ENCODE data around the gene GNG2. TPM values are rescaled to one million over a fixed set of nuclear protein-coding genes. Genes with fewer than 3 reads are reported as not detected.

GNG2 gene
- total RNA-seq, 2 experiments from 2014 or later, result 247 to 253 TPM

DNA sequence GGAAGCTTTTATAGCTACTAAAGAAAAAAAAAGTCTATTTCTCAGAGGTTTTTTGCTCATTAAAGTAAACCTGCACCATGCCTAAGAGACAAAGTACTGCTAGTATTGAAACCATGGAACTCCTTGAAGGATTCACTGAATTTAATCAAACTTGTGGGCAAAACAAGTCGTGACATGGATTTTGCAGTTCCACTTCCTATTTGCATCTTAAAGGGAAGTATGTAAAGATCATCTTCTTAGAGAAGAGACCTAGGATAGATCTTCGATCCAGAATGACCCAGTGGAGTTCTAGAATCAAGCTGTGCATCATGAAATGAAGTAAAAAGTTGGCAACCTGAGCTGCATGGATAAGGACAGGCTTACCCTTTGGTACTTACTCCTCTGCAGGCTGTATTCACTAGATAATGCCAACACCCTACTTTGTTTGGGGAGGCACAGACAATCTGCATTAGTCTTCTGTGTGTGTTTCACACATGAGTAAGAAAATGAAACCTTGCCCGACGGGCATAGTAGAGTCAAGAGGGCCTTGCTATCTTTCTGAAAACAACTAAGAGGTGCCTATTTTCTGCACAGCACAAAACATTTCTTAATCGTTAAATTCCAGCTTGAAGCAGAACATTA is 1.9 kb downstream of the GNG2 start:
- H3K4me3 Mint-ChIP-seq, result peak overlapping the region; percentile 97
- H3K36me3 Mint-ChIP-seq, result peaks cover 24% of the 10 kb centered on the region
- ATAC-seq (ENCODE audit: low read depth) (no peak), DNase-seq (no peak)
- POLR2A ChIA-PET, result interaction anchor here (0.9 to 11.7 kb wide), 6 partner anchors 9 to 452 kb away, joined by 3 to 257 read pairs (median 26); partner anchors contain the start of gene PTGER2
- peak overlapping the region; percentile 88 for H3K27ac Mint-ChIP-seq
- peaks cover 41% of the 10 kb centered on the region for H3K4me1 Mint-ChIP-seq
- no peaks in the 10 kb centered on the region for H3K27me3 Mint-ChIP-seq
- peaks cover 5% of the 10 kb centered on the region for H3K9me3 Mint-ChIP-seq

- no peak for ATAC-seq (ENCODE audit: low read depth)
- peak overlapping the region; percentile 97 for H3K4me3 Mint-ChIP-seq
- no peak for DNase-seq
- peaks cover 21% of the 10 kb centered on the region for H3K36me3 Mint-ChIP-seq
- peaks cover 37% of the 10 kb centered on the region for H3K4me1 Mint-ChIP-seq
- no peaks in the 10 kb centered on the region for H3K27me3 Mint-ChIP-seq
- peak overlapping the region; percentile 88 for H3K27ac Mint-ChIP-seq
- no peaks in the 10 kb centered on the region for H3K9me3 Mint-ChIP-seq
- POLR2A ChIA-PET, result interaction anchor here (0.7 to 11.7 kb wide), 6 partner anchors 9 to 452 kb away, joined by 4 to 257 read pairs (median 26); partner anchors contain the start of gene PTGER2
Observed at GRCh38 chr14:51862860-51863259, 2.4 kb downstream of the GNG2 start.

- POLR2A ChIA-PET, result interaction anchor here (11.7 kb wide), 1 partner anchor 19 kb away, joined by 257 read pairs; no protein-coding TSS in a partner anchor
- no peak overlapping the region for H3K27ac Mint-ChIP-seq
- no peaks in the 10 kb centered on the region for H3K27me3 Mint-ChIP-seq
Observed at GRCh38 chr14:51865953-51866747, 5.7 kb downstream of the GNG2 start.

DNA sequence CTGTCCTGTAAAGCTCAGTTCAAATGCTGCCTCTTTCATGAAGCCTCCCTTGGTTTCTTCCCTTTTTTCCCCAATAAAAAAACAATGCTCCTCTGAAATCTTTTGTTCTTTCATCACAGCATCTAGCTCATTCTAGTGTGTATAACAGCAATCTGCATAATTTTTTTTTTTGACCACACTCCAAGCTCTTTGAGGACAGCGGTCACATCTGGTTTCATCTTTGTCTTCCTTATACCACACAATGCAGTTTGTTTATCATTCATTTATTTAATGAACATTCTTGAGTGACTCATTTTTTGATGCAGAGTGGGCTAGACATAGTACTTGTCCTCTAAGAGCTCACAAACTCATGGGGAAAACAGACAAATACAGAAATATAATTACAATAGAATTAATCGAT is 7.3 kb downstream of the GNG2 start:
- Mint-ChIP-seq H3K36me3 (peaks cover 19% of the 10 kb centered on the region), H3K27ac (no peak overlapping the region), H3K9me3 (no peaks in the 10 kb centered on the region), H3K4me1 (peaks cover 42% of the 10 kb centered on the region), H3K27me3 (no peaks in the 10 kb centered on the region), H3K4me3 (no peak overlapping the region)
- POLR2A ChIA-PET, result interaction anchor here (0.7 to 11.7 kb wide), 5 partner anchors 17 to 113 kb away, joined by 3 to 257 read pairs (median 3); no protein-coding TSS in a partner anchor
- DNase-seq (no peak), ATAC-seq (ENCODE audit: low read depth) (peak; percentile 16)

More at GRCh38 chr14:51865953-51866747, 5.7 kb downstream of the GNG2 start:
- H3K9me3 Mint-ChIP-seq, result no peaks in the 10 kb centered on the region
- no peak overlapping the region for H3K4me3 Mint-ChIP-seq
- ATAC-seq (ENCODE audit: low read depth) (peak; percentile 49), DNase-seq (no peak)
- H3K4me1 Mint-ChIP-seq, result peaks cover 29% of the 10 kb centered on the region
- H3K36me3 Mint-ChIP-seq, result peaks cover 24% of the 10 kb centered on the region

DNA sequence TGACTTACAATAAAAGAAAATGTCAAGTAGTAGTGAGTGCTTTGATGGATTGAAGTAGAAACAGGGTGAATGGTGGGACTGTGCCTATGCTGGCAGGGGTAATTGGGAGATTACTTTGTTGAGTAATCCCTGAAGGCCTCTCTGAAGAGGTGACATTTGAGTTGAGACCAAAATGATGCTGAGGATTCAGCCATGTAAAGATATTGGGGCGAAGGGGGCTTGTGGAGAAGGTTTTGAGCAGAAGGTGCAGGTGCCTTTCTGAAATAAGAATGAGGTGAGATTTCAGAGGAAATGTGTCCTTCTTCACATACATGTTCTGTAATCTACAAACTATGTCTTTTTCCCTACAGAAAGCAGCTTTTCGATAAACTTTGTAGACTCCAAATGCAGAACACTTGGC is 8.0 kb downstream of the GNG2 start:
- DNase-seq (no peak), ATAC-seq (ENCODE audit: low read depth) (no peak)
- no peaks in the 10 kb centered on the region for H3K27me3 Mint-ChIP-seq
- peaks cover 19% of the 10 kb centered on the region for H3K36me3 Mint-ChIP-seq
- H3K4me3 Mint-ChIP-seq, result no peak overlapping the region
- no peak overlapping the region for H3K27ac Mint-ChIP-seq
- POLR2A ChIA-PET, result interaction anchor here (0.7 to 11.7 kb wide), 4 partner anchors 16 to 112 kb away, joined by 3 to 257 read pairs (median 4); no protein-coding TSS in a partner anchor
- peaks cover 47% of the 10 kb centered on the region for H3K4me1 Mint-ChIP-seq
- no peaks in the 10 kb centered on the region for H3K9me3 Mint-ChIP-seq

DNA sequence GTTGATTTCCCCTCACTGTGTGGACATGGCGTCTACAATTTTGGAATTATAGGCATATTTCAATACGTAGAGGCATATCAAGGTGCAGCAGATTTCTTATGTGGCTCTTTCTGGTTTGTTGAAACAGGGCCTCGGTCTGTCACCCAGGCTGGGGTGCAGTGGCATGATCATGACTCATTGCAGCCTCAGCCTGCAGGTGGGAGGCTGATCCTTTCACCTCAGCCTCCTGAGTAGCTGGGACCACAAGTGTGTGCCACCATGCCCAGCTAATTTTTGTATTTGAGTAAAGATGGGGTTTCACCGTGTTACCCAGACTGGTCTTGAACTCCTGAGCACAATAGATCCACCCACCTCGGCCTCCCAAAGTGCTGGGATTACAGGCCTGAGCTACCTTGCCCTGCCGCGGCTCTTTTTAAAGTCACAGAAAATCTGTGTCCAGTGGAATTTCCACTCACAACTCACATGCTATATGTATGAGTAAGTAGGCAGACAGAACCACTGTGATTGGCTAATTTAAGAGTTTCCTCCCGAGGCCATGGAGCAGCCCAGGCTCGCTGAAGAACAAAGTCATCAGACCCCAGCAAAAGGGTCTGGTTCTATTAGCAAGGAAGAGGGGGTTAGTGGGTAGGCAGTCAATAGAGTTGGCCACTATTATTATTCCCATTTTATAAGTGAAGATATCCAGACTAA is 9.1 kb downstream of the GNG2 start:
- Mint-ChIP-seq H3K27ac (peak overlapping the region; percentile 52), H3K4me1 (peaks cover 47% of the 10 kb centered on the region), H3K27me3 (no peaks in the 10 kb centered on the region), H3K9me3 (no peaks in the 10 kb centered on the region), H3K4me3 (peak overlapping the region; percentile 12), H3K36me3 (peaks cover 23% of the 10 kb centered on the region)
- DNase-seq, result no peak
- peak; percentile 31 for ATAC-seq (ENCODE audit: low read depth)
- POLR2A ChIA-PET, result interaction anchor here (4.6 kb wide), 1 partner anchor 8 kb away, joined by 28 read pairs; the partner anchor contains the start of gene GNG2

DNA sequence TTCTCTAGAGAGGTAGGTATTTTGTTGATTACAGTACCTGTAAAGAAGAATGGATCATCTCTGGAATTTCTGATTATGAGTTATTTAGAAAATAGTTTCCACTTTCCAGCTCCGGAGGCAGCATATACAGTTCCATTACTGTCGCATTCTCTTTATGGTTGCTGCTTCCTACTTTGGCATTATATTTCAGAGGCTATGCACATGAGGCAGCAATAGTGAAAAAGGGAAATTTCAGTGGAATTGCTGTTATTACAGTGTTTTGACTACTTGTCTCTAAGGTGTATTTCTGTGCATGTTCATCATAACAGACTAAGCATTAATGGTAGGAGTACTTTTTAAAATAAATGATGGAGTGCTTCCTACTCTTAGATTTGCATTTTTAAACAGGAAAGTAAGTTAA is 10.2 kb downstream of the GNG2 start:
- POLR2A ChIA-PET, result interaction anchor here (1.0 to 4.6 kb wide), 2 partner anchors 9 to 23 kb away, joined by 3 to 28 read pairs; partner anchors contain the start of gene GNG2
- peaks cover 2% of the 10 kb centered on the region for H3K9me3 Mint-ChIP-seq

GRCh38 chr14:51871846-51872245 is 11.4 kb downstream of the GNG2 start:
- POLR2A ChIA-PET, result interaction anchor here (1.0 to 4.6 kb wide), 2 partner anchors 10 to 25 kb away, joined by 3 to 28 read pairs; partner anchors contain the start of gene GNG2
- DNase-seq (no peak), ATAC-seq (ENCODE audit: low read depth) (peak; percentile 24)
- H3K4me3 Mint-ChIP-seq, result peak overlapping the region; percentile 48
- H3K27ac Mint-ChIP-seq, result peak overlapping the region; percentile 51
- H3K27me3 Mint-ChIP-seq, result no peaks in the 10 kb centered on the region
- H3K9me3 Mint-ChIP-seq, result peaks cover 2% of the 10 kb centered on the region
- H3K4me1 Mint-ChIP-seq, result peaks cover 48% of the 10 kb centered on the region
- H3K36me3 Mint-ChIP-seq, result peaks cover 32% of the 10 kb centered on the region

More for the DNA sequence above, 10.2 kb downstream of the GNG2 start:
- no peak overlapping the region for H3K4me3 Mint-ChIP-seq
- no peak overlapping the region for H3K27ac Mint-ChIP-seq
- ATAC-seq (ENCODE audit: low read depth) (no peak), DNase-seq (no peak)
- H3K4me1 Mint-ChIP-seq, result peaks cover 46% of the 10 kb centered on the region
- no peaks in the 10 kb centered on the region for H3K27me3 Mint-ChIP-seq
- peaks cover 24% of the 10 kb centered on the region for H3K36me3 Mint-ChIP-seq

DNA sequence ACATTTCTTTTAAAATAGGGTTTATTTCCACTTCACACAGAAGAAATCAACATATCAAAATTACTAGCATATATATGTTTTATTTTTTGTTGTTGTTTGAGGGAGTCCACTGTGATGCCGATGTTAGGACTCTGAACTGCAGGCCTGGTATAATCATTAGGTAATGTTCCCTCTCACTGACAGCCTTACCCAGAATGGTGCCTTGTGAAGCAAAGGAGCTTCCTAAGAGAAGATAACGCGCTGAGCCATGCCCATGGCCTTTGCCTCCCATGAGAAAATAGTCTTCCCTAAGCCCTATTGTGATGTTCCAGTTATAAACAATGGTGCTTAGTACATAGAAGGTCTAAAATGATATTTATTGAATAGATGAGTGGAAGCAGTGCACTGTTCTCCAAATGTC is 12.0 kb downstream of the GNG2 start:
- H3K27ac Mint-ChIP-seq, result no peak overlapping the region
- DNase-seq (no peak), ATAC-seq (ENCODE audit: low read depth) (no peak)
- no peaks in the 10 kb centered on the region for H3K27me3 Mint-ChIP-seq
- H3K4me1 Mint-ChIP-seq, result peaks cover 53% of the 10 kb centered on the region
- peaks cover 36% of the 10 kb centered on the region for H3K36me3 Mint-ChIP-seq
- H3K9me3 Mint-ChIP-seq, result peaks cover 2% of the 10 kb centered on the region
- no peak overlapping the region for H3K4me3 Mint-ChIP-seq
- POLR2A ChIA-PET, result interaction anchor here (4.6 kb wide), 1 partner anchor 11 kb away, joined by 28 read pairs; the partner anchor contains the start of gene GNG2

- H3K4me3 Mint-ChIP-seq, result peak overlapping the region; percentile 41
- peak; percentile 44 for ATAC-seq (ENCODE audit: low read depth)
- POLR2A ChIA-PET, result interaction anchor here (1.4 to 4.6 kb wide), 2 partner anchors 9 to 12 kb away, joined by 5 to 28 read pairs; partner anchors contain the start of gene GNG2
- DNase-seq, result no peak
- H3K27me3 Mint-ChIP-seq, result no peaks in the 10 kb centered on the region
- H3K9me3 Mint-ChIP-seq, result peaks cover 2% of the 10 kb centered on the region
- peak overlapping the region; percentile 26 for H3K27ac Mint-ChIP-seq
- peaks cover 55% of the 10 kb centered on the region for H3K4me1 Mint-ChIP-seq
- H3K36me3 Mint-ChIP-seq, result peaks cover 46% of the 10 kb centered on the region
Observed at GRCh38 chr14:51873221-51873893, 12.9 kb downstream of the GNG2 start.

DNA sequence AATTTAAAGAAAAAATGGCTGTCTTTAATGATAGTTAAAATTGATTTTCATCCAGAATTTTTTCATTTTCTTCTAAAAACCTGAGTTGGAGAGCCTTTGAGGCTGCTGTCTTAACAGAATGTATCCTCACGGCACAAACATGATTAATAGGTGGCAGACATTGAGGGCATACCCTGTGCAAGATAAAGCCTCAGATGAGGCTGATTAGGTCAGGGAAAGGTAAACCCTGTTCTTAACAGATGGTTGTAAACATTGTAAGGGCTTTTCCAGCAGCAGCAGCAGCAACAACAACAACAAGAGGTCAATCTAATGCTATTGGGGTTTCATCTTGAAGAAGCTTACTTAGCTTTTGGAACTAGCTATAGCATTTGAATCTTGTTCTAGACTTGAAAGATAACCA is 17.4 kb downstream of the GNG2 start:
- no peak for DNase-seq
- peaks cover 65% of the 10 kb centered on the region for H3K36me3 Mint-ChIP-seq
- no peak for ATAC-seq (ENCODE audit: low read depth)
- H3K9me3 Mint-ChIP-seq, result peaks cover 2% of the 10 kb centered on the region
- H3K27ac Mint-ChIP-seq, result no peak overlapping the region
- no peak overlapping the region for H3K4me3 Mint-ChIP-seq
- H3K27me3 Mint-ChIP-seq, result no peaks in the 10 kb centered on the region
- POLR2A ChIA-PET, result interaction anchor here (0.9 kb wide), 1 partner anchor 14 kb away, joined by 3 read pairs; no protein-coding TSS in a partner anchor
- H3K4me1 Mint-ChIP-seq, result peaks cover 47% of the 10 kb centered on the region

DNA sequence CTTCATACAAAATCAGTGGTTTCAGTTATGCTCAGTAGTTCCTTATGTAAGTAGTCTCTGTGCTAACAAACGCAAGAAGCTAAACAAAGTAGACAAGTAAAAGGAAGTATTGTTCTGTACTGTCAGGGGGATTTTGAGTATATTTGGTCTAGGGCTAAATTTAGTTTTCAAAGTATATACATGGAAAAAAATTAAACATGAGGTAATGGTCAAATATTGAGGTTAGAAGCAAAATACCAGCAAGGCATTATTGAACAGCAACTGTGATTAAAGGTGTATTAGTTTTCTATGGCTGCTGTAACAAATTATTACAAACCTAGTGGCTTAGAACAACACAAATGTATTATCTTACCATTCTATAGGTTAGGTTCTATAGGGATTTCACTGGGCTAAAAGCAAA is 18.8 kb downstream of the GNG2 start:
- ATAC-seq (ENCODE audit: low read depth), result no peak
- Mint-ChIP-seq H3K4me3 (no peak overlapping the region), H3K4me1 (peaks cover 41% of the 10 kb centered on the region), H3K27ac (no peak overlapping the region), H3K27me3 (no peaks in the 10 kb centered on the region), H3K36me3 (peaks cover 56% of the 10 kb centered on the region), H3K9me3 (peaks cover 2% of the 10 kb centered on the region)
- no peak for DNase-seq
- POLR2A ChIA-PET, result no interaction called here

All from activated naive CD8-positive, alpha-beta T cell treated with anti-CD3 and anti-CD28 coated beads, Interleukin-2, amount 10 ng/mL, durations not matched to agents 7 days and 5 days (primary cell).